Cardiac muscle cell (in vitro differentiated cells and primary cell): ENCODE data around the gene RGS16. TPM values are rescaled to one million over a fixed set of nuclear protein-coding genes. Genes with fewer than 3 reads are reported as not detected.

Source experiments
- DNase-seq, 2 donors: peaks; one replicate each; pipeline versions ENCODE4 v3.0.0 to v3.0.0-alpha.2; 2010 to 2017; ENCODE audit warnings: low read depth in 1 of 2, low spot score in 1 of 2
- H3K27ac ChIP-seq: fragments of 200-600 bp; sonication (generic); 2 replicates; pipeline ENCODE4 v1.5.1; 2016
- H3K27me3 ChIP-seq: fragments of 200-600 bp; sonication (generic); 2 replicates; pipeline ENCODE4 v1.6.0; 2016; ENCODE audit warnings: control low read depth
- H3K36me3 ChIP-seq: fragments of 200-600 bp; sonication (generic); 2 replicates; pipeline ENCODE4 v1.5.1; 2016; ENCODE audit warnings: control low read depth
- H3K4me1 ChIP-seq: fragments of 200-600 bp; sonication (generic); 2 replicates; pipeline ENCODE4 v1.8.1; 2017; ENCODE audit warnings: low read depth, mild to moderate bottlenecking, mixed run types
- H3K4me3 ChIP-seq: fragments of 200-600 bp; sonication (generic); 2 replicates; pipeline ENCODE4 v1.5.1; 2016; ENCODE audit warnings: mild to moderate bottlenecking
- H3K9me3 ChIP-seq: fragments of 200-600 bp; sonication (generic); 2 replicates; pipeline ENCODE4 v1.5.1; 2017; ENCODE audit warnings: low read depth, mild to moderate bottlenecking, control low read depth
- CTCF ChIP-seq: IDR thresholded peaks from 2 replicates; pipeline ENCODE4 v1.5.1; 2012; ENCODE audit warnings: low read depth, mild to moderate bottlenecking, low read length
- polyA plus RNA-seq: library from polyadenylated mRNA; unstranded; fragments of >200 nt; fragmentation: Nextera tagmentation; extraction: Ambion mirVana; gene quantifications from 2 replicates; pipeline ENCODE4 v1.2.1, GENCODE V29; 2016
- total RNA-seq: library from RNA; depleted of rRNA; stranded (reverse); fragments of >200 nt; gene quantifications from 2 replicates; pipeline ENCODE4 v1.2.3, GENCODE V29; 2016

RGS16 gene
- total and polyA plus RNA-seq, 2 experiments from 2014 or later: 0.93 to 1.3 TPM

- Histone ChIP-seq H3K36me3 (no peaks in the 10 kb centered on the region), H3K4me1 (no peaks in the 10 kb centered on the region), H3K4me3 (no peak overlapping the region), H3K27ac (no peak overlapping the region), H3K27me3 (no peaks in the 10 kb centered on the region), H3K9me3 (no peaks in the 10 kb centered on the region)
- TF ChIP-seq CTCF: no peak
- DNase-seq: no peak
Observed at GRCh38 chr1:182649041-182649440, 44.9 kb upstream of the RGS16 start.

GRCh38 chr1:182646739-182647138 is 42.5 kb upstream of the RGS16 start:
- TF ChIP-seq CTCF: no peak
- no peak for DNase-seq
- Histone ChIP-seq H3K4me3 (no peak overlapping the region), H3K36me3 (no peaks in the 10 kb centered on the region), H3K27ac (no peak overlapping the region), H3K9me3 (no peaks in the 10 kb centered on the region), H3K4me1 (no peaks in the 10 kb centered on the region), H3K27me3 (no peaks in the 10 kb centered on the region)

GRCh38 chr1:182644886-182645285 is 40.7 kb upstream of the RGS16 start:
- TF ChIP-seq CTCF: no peak
- Histone ChIP-seq H3K4me3 (no peak overlapping the region), H3K36me3 (no peaks in the 10 kb centered on the region), H3K27me3 (no peaks in the 10 kb centered on the region), H3K27ac (no peak overlapping the region), H3K4me1 (no peaks in the 10 kb centered on the region), H3K9me3 (no peaks in the 10 kb centered on the region)
- no peak for DNase-seq

GRCh38 chr1:182643699-182644098 is 39.5 kb upstream of the RGS16 start:
- no peak for TF ChIP-seq CTCF
- no peak overlapping the region for H3K4me3 ChIP-seq
- no peaks in the 10 kb centered on the region for H3K27me3 ChIP-seq
- no peak for DNase-seq
- no peaks in the 10 kb centered on the region for H3K9me3 ChIP-seq
- H3K4me1 ChIP-seq: no peaks in the 10 kb centered on the region
- no peaks in the 10 kb centered on the region for H3K36me3 ChIP-seq
- no peak overlapping the region for H3K27ac ChIP-seq

- no peak overlapping the region for H3K4me3 ChIP-seq
- no peaks in the 10 kb centered on the region for H3K4me1 ChIP-seq
- H3K27ac ChIP-seq: no peak overlapping the region
- no peaks in the 10 kb centered on the region for H3K9me3 ChIP-seq
- no peak for DNase-seq
- H3K36me3 ChIP-seq: no peaks in the 10 kb centered on the region
- no peaks in the 10 kb centered on the region for H3K27me3 ChIP-seq
- TF ChIP-seq CTCF: no peak
Observed at GRCh38 chr1:182642461-182642860, 38.3 kb upstream of the RGS16 start.

GRCh38 chr1:182641561-182641960 is 37.4 kb upstream of the RGS16 start:
- H3K4me3 ChIP-seq: no peak overlapping the region
- no peaks in the 10 kb centered on the region for H3K9me3 ChIP-seq
- no peaks in the 10 kb centered on the region for H3K27me3 ChIP-seq
- no peak for DNase-seq
- no peak overlapping the region for H3K27ac ChIP-seq
- H3K36me3 ChIP-seq: no peaks in the 10 kb centered on the region
- no peaks in the 10 kb centered on the region for H3K4me1 ChIP-seq
- TF ChIP-seq CTCF: no peak
